Measurements from ENCODE around the gene PTCH2.
"Not testable (repeated sequence)": the region's sequence is repeated elsewhere in the genome, so short reads cannot be mapped to it uniquely, and the experiment has no call there.

Gene PTCH2

GRCh38 chr1:44842486-44842861 is 579 bp downstream of the PTCH2 start:
- DNase-seq, result no peak

GRCh38 chr1:44839576-44839975 is 3.5 kb downstream of the PTCH2 start:
- no peak for DNase-seq

GRCh38 chr1:44838294-44838693 is 4.8 kb downstream of the PTCH2 start:
- not testable (repeated sequence) for DNase-seq

- DNase-seq, result peak; percentile 52
Measured at GRCh38 chr1:44835738-44836675, 7.0 kb downstream of the PTCH2 start.

- DNase-seq, result no peak
Measured at GRCh38 chr1:44834328-44834727, 8.7 kb downstream of the PTCH2 start.

- peak; percentile 11 for DNase-seq
Measured at GRCh38 chr1:44832056-44832705, 10.9 kb downstream of the PTCH2 start.

- no peak for DNase-seq
Measured at GRCh38 chr1:44831516-44831915, 11.5 kb downstream of the PTCH2 start.

GRCh38 chr1:44830900-44831304 is 12.2 kb downstream of the PTCH2 start:
- DNase-seq, result no peak

- no peak for DNase-seq
Measured at GRCh38 chr1:44829506-44830384, 13.3 kb downstream of the PTCH2 start.

- no peak for DNase-seq
Measured at GRCh38 chr1:44828841-44829440, 14.1 kb downstream of the PTCH2 start.

- DNase-seq, result no peak
Measured at GRCh38 chr1:44828003-44828651, 14.9 kb downstream of the PTCH2 start.

- DNase-seq, result no peak
Measured at GRCh38 chr1:44827197-44828002, 15.7 kb downstream of the PTCH2 start.

- peak; percentile 52 for DNase-seq
Measured at GRCh38 chr1:44826375-44827196, 16.5 kb downstream of the PTCH2 start.

- DNase-seq, result not testable (repeated sequence)
Measured at GRCh38 chr1:44824392-44824791, 18.7 kb downstream of the PTCH2 start.

GRCh38 chr1:44822981-44823451 is 20.0 kb downstream of the PTCH2 start:
- DNase-seq, result no peak

- DNase-seq, result no peak
Measured at GRCh38 chr1:44822131-44822701, 20.8 kb downstream of the PTCH2 start.

GRCh38 chr1:44821240-44821715 is 21.8 kb downstream of the PTCH2 start:
- DNase-seq, result no peak

- DNase-seq, result no peak
Measured at GRCh38 chr1:44820328-44821239, 22.5 kb downstream of the PTCH2 start.
